Panc1 (cell line): ENCODE measurements around the gene MXRA8. TPM values are rescaled to one million over a fixed set of nuclear protein-coding genes. Genes with fewer than 3 reads are reported as not detected.

Source experiments
- ATAC-seq: fragments of 200-7000 bp; cut with Tn5 transposase; 2 replicates; pipeline ENCODE4 v1.9.1; 2020; ENCODE audit warnings: mild to moderate bottlenecking, moderate library complexity
- BruUV-seq: library from RNA; stranded (reverse); fragments of 400-500 nt; replicated peaks from 2 replicates; lab custom pipeline; 2021; lab: Mats Ljungman, UMichigan
- CTCF ChIA-PET: fragments of 300-600 bp; sonication (Branson Sonifier 250); formaldehyde crosslinking; loops from one replicate; lab custom pipeline; 2022; ENCODE audit warnings: antibody characterized with exemption; lab: Charles Lee
- POLR2A ChIA-PET: fragments of 300-600 bp; sonication (Branson Sonifier 250); formaldehyde crosslinking; loops from one replicate; lab custom pipeline; 2022; ENCODE audit warnings: antibody characterized with exemption; lab: Charles Lee
- DNase-seq: peaks from one replicate; pipeline ENCODE4 v3.0.0-alpha.2; 2010; ENCODE audit warnings: low read depth, low spot score
- H3K27ac ChIP-seq: 2 replicates; pipeline ENCODE4 v1.5.1; 2011; ENCODE audit warnings: mild to moderate bottlenecking, low read length, inconsistent platforms
- H3K27me3 ChIP-seq: fragments of 200-500 bp; sonication (Bioruptor generic); 2 replicates; pipeline ENCODE4 v1.6.0; 2014; ENCODE audit warnings: low read length, inconsistent platforms; ENCODE audit not compliant: control insufficient read depth, insufficient read depth
- H3K36me3 ChIP-seq: fragments of 200-500 bp; sonication (Bioruptor generic); 2 replicates; pipeline ENCODE4 v1.5.1; 2014; ENCODE audit warnings: inconsistent platforms, mild to moderate bottlenecking, low read length, moderate library complexity; ENCODE audit not compliant: control insufficient read depth, insufficient read depth
- H3K4me1 ChIP-seq: 2 replicates; pipeline ENCODE4 v1.5.1; 2011; ENCODE audit warnings: inconsistent platforms, mild to moderate bottlenecking, low read length, moderate library complexity; ENCODE audit not compliant: control insufficient read depth, insufficient read depth
- H3K4me3 ChIP-seq, 2 experiments: 2 replicates each; pipeline ENCODE4 v1.5.1; 2011 to 2012; ENCODE audit warnings: low read depth in 2 of 2, low read length in 2 of 2, mild to moderate bottlenecking in 2 of 2, inconsistent platforms in 1 of 2, moderate library complexity in 1 of 2
- H3K9me3 ChIP-seq: fragments of 200-500 bp; sonication (Bioruptor generic); 2 replicates; pipeline ENCODE4 v1.5.1; 2014; ENCODE audit warnings: low read depth, mild to moderate bottlenecking, inconsistent platforms, low read length, moderate library complexity; ENCODE audit not compliant: control insufficient read depth, insufficient read depth
- POLR2AphosphoS5 ChIP-seq: IDR thresholded peaks from 2 replicates; pipeline ENCODE4 v1.6.1; 2012; ENCODE audit warnings: mild to moderate bottlenecking, low read depth, low read length, moderate library complexity
- SIN3A ChIP-seq: IDR thresholded peaks from 2 replicates; pipeline ENCODE4 v1.6.1; 2012; ENCODE audit warnings: low read depth, mild to moderate bottlenecking, low read length, moderate library complexity, borderline replicate concordance; ENCODE audit not compliant: insufficient read depth
- TCF7L2 ChIP-seq: IDR thresholded peaks from 2 replicates; pipeline ENCODE4 v1.6.1; 2011; ENCODE audit warnings: mild to moderate bottlenecking, low read depth, low read length, inconsistent platforms
- in situ Hi-C: cut with HindIII; loops from 2 replicates; pipeline ENCODE4 v1.10.0; 2016; ENCODE audit warnings: low sequenced_read_pairs, low pct_unique_long_range_greater_than_20kb
- intact Hi-C: fragments of 100-400 bp; cut with micrococcal nuclease; formaldehyde crosslinking; loops from one replicate; pipeline ENCODE4 v1.10.0; 2022; ENCODE audit not compliant: unreplicated experiment
- total RNA-seq: library from RNA; stranded (reverse); gene quantifications from one replicate; pipeline ENCODE4 v1.2.1, GENCODE V29; 2021; ENCODE audit not compliant: unreplicated experiment
- TF ChIP-seq, protein P1 (sequence below), 2 experiments: IDR thresholded peaks; 2 replicates each; pipeline ENCODE4 v1.6.1; 2011 to 2012; ENCODE audit warnings: low read depth in 2 of 2, control low read depth in 1 of 2, low read length in 1 of 2, mild to moderate bottlenecking in 1 of 2, moderate library complexity in 1 of 2; ENCODE audit not compliant: insufficient read depth in 1 of 2
- TF ChIP-seq, protein P2 (sequence below): fragments of 450-650 bp; IDR thresholded peaks from 2 replicates; pipeline ENCODE4 v1.5.1; 2017; ENCODE audit warnings: mild to moderate bottlenecking

The MXRA8 gene
- total RNA-seq, 1 experiment from 2014 or later = 96.0 TPM

DNA sequence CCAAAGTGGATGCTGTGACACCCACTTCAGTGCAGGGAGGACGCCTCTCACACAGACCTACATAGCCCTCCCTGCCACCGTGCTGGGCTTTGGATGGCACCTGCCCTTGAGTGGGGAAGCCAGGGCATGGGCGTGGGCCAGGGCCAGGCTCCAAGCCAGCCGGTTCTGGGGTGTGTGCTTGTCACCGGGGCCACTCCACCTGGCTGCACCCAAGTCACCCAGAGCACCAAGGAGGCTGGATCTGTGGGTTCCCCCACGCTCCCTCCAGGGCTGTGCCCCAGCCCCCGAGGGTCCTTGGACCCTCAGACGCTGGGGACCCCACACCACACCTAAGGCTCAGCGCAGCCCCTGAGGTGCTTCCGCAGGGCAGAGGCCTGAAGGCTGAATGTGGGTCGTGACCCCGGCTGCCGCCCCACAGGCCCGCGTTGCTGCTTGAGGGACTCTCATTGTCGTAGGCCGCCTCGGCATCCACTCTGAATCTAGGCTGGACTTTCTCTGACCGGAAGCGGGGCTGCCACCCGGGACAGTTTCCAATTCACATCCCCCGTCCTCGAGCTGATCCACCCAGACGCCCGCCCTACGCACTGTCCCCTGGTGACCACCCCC lies 1.5 kb downstream of the MXRA8 start:
- Histone ChIP-seq H3K27me3 (no peaks in the 10 kb centered on the region), H3K4me3 (peak overlapping the region; percentile 44 to 49), H3K9me3 (no peaks in the 10 kb centered on the region), H3K36me3 (no peaks in the 10 kb centered on the region), H3K27ac (peak overlapping the region; percentile 93), H3K4me1 (peaks cover 76% of the 10 kb centered on the region)
- intact Hi-C loops (no loop called here), in situ Hi-C loops (no loop called here)
- peak; percentile 11 for ATAC-seq
- ChIA-PET POLR2A (no interaction called here), CTCF (no interaction called here)
- TF ChIP-seq SIN3A = no peak
- no peak for TF ChIP-seq TCF7L2
- TF ChIP-seq, protein P1, sequence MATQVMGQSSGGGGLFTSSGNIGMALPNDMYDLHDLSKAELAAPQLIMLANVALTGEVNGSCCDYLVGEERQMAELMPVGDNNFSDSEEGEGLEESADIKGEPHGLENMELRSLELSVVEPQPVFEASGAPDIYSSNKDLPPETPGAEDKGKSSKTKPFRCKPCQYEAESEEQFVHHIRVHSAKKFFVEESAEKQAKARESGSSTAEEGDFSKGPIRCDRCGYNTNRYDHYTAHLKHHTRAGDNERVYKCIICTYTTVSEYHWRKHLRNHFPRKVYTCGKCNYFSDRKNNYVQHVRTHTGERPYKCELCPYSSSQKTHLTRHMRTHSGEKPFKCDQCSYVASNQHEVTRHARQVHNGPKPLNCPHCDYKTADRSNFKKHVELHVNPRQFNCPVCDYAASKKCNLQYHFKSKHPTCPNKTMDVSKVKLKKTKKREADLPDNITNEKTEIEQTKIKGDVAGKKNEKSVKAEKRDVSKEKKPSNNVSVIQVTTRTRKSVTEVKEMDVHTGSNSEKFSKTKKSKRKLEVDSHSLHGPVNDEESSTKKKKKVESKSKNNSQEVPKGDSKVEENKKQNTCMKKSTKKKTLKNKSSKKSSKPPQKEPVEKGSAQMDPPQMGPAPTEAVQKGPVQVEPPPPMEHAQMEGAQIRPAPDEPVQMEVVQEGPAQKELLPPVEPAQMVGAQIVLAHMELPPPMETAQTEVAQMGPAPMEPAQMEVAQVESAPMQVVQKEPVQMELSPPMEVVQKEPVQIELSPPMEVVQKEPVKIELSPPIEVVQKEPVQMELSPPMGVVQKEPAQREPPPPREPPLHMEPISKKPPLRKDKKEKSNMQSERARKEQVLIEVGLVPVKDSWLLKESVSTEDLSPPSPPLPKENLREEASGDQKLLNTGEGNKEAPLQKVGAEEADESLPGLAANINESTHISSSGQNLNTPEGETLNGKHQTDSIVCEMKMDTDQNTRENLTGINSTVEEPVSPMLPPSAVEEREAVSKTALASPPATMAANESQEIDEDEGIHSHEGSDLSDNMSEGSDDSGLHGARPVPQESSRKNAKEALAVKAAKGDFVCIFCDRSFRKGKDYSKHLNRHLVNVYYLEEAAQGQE (IDR thresholded peaks at IDR 0.05; ENCODE audit: insufficient read depth in 1 of 2, low read depth in 2 of 2, low read length in 1 of 2) = no peak
- TF ChIP-seq, protein P2, sequence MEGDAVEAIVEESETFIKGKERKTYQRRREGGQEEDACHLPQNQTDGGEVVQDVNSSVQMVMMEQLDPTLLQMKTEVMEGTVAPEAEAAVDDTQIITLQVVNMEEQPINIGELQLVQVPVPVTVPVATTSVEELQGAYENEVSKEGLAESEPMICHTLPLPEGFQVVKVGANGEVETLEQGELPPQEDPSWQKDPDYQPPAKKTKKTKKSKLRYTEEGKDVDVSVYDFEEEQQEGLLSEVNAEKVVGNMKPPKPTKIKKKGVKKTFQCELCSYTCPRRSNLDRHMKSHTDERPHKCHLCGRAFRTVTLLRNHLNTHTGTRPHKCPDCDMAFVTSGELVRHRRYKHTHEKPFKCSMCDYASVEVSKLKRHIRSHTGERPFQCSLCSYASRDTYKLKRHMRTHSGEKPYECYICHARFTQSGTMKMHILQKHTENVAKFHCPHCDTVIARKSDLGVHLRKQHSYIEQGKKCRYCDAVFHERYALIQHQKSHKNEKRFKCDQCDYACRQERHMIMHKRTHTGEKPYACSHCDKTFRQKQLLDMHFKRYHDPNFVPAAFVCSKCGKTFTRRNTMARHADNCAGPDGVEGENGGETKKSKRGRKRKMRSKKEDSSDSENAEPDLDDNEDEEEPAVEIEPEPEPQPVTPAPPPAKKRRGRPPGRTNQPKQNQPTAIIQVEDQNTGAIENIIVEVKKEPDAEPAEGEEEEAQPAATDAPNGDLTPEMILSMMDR = no peak
- TF ChIP-seq POLR2AphosphoS5 = no peak
- no TSS peak for BruUV-seq
- no peak for DNase-seq

DNA sequence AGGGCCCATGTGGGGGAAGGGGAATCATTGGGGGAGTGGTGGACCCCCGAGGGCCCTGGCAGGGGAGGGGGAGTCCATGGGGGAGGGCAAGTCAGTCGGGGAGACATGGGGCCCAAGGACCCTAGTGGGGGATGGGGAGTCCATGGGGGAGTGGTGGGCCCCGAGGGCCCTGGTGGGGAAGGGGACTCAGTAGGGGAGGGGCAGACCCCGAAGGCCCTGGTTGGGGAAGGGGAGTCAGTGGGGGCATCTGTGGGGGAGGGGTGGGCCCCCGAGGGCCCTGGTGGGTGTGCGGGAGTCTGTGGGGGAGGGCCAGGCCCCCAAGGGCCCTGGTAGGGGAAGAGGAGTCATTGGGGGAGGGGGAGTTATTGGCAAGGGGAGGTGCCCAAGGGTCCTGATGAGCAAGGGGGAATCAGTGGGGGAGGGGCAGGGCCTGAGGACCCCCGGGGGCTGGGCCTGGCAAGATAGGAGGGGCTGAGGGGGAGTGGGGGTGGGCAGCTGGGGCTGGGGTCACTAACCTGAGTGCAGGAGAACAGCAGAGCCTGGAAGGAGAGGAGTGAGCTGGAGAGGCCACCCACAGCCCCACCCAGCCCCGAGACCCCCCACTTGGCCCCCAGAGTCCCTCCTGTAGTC lies 2.1 kb downstream of the MXRA8 start:
- in situ Hi-C loops = no loop called here
- ChIA-PET CTCF (no interaction called here), POLR2A (no interaction called here)
- no TSS peak for BruUV-seq
- TF ChIP-seq, protein P2 = no peak
- TF ChIP-seq, protein P1 (IDR thresholded peaks at IDR 0.05; ENCODE audit: insufficient read depth in 1 of 2, low read depth in 2 of 2, low read length in 1 of 2) = no peak
- no peak for TF ChIP-seq SIN3A
- intact Hi-C loops = no loop called here
- Histone ChIP-seq H3K27ac (peak overlapping the region; percentile 93; the same call in 1 of the 2 replicates), H3K36me3 (no peaks in the 10 kb centered on the region), H3K4me3 (peak overlapping the region in 1 of 2 experiments; percentile 44; a peak in 3 of 4 replicates), H3K27me3 (no peaks in the 10 kb centered on the region), H3K4me1 (peaks cover 75% of the 10 kb centered on the region), H3K9me3 (no peaks in the 10 kb centered on the region)
- DNase-seq = no peak
- no peak for ATAC-seq
